NCI-H2107 treated with DMSO at 0.1 percent for 48 hours (cell line): Measurements from ENCODE around the gene THBD.
"Not testable (repeated sequence)": the region's sequence is repeated elsewhere in the genome, so short reads cannot be mapped to it uniquely, and the experiment has no call there.

ENCODE experiments used
- DNase-seq: peaks from one replicate; lab custom pipeline; 2025; ENCODE audit not compliant: unreplicated experiment; lab: John Stamatoyannopoulos, UW

The THBD gene

DNA sequence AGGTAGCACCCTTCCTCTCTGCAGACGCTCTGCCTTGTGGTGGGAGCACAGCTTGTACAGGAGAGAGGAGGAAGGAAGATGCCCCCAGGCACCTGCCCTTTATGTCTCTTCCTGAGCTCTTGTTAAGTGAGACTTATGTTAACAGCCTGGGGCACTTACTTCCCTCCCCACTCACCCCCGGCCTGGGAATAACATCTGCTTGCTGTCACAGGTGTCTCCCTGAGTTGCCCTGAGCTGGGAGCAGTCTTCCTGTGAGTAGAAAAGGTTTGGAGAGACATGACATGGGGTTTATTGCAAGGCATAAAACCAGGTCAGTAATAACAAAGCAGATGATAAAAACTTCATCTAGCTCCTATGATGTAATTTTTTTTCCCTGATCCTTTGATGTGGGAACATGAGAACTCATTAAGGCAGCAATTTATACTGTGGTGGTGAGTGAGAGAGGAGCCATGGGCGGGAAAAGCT is 12.4 kb downstream of the THBD start:
- no peak for DNase-seq

DNA sequence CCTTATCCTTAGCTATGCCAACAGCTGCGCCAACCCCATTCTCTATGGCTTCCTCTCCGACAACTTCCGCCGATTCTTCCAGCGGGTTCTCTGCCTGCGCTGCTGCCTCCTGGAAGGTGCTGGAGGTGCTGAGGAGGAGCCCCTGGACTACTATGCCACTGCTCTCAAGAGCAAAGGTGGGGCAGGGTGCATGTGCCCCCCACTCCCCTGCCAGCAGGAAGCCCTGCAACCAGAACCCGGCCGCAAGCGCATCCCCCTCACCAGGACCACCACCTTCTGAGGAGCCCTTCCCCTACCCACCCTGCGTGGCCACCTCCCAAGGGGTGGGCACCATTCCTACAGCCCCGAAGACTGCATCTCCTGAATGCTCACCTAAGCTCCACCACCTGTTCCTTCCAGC is 13.1 kb downstream of the THBD start:
- DNase-seq = no peak

DNA sequence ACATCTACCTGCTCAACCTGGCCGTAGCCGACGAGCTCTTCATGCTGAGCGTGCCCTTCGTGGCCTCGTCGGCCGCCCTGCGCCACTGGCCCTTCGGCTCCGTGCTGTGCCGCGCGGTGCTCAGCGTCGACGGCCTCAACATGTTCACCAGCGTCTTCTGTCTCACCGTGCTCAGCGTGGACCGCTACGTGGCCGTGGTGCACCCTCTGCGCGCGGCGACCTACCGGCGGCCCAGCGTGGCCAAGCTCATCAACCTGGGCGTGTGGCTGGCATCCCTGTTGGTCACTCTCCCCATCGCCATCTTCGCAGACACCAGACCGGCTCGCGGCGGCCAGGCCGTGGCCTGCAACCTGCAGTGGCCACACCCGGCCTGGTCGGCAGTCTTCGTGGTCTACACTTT is 13.7 kb downstream of the THBD start:
- DNase-seq = no peak

DNA sequence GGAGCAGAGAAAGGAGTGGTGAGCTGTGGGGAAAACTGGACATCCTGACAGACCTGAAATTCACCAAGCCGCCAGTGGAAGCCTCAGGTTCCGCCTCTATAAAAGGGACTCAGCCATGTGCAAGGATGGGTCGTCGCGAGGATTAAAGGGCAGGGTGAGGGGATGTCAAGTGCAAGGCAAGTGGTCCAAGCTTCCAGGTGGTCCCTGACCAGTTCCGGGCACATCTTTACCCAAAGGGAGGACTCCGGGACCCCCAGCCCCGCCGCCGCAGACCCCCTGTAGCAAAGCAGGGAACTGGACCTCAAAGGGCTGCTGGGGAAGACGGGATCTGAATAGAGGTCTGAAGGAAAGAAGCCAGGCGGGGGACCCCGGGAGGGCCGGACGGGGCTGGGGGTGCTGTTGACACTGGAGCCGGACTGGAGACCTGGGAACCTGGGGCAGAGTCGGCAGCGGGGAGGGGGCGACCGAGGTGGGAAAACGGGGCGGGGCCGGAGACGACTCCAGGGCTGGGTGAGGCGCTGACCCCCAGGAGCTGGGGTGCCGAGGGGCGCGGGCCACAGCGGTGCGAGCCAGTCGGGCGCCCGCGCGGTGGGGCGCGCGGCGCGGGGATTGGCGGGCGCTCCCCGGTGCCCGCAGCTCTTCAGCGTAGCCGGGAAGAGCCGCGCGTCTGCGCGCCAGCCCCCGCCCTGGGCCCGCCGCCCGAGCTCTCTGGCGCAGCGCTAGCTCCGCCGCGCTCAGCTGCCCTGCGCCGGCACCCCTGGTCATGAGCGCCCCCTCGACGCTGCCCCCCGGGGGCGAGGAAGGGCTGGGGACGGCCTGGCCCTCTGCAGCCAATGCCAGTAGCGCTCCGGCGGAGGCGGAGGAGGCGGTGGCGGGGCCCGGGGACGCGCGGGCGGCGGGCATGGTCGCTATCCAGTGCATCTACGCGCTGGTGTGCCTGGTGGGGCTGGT is 14.5 kb downstream of the THBD start, which contains the start of gene SSTR4:
SSTR4 (plus strand) TSS at position 592 of the 951 bp plus-strand sequence; CDS start at position 764, 172 bp downstream.
- DNase-seq = no peak

DNA sequence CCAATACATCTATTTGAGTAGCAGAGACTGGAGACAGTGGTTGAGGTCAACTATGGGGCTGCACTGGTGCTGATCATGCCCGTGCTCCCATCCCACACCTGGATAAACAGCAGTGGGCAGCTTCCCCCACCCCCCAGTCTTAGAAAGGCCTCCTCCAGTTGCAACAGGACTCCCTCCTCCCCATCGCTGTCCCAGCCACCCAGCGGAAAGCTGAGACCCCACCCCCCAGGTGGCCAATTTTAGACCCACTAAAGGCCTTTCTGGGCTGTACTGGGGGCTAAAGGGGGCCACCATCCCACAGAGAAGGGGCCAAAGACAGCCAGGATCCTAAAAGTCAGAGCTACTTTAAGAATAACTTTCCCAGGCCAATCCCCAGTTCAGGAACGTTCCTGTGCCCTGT is 15.6 kb downstream of the THBD start:
- DNase-seq = no peak

DNA sequence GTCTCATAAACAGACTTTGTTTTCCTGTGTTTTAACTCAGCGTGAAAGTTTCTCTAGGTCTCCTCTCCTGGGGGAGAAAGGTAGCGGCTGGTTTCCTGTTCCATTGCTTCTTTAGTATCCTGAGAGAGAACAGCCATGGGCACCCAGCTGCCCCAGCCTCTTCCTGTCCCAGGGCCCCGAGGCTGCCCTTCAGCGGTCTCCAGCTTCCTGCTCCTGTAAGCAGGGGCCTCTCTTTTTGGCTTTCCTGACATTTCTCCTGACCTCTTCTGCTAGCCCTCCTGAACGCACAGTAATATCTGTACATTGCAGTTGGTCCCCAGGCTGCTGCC is 16.8 kb downstream of the THBD start:
- no peak for DNase-seq

DNA sequence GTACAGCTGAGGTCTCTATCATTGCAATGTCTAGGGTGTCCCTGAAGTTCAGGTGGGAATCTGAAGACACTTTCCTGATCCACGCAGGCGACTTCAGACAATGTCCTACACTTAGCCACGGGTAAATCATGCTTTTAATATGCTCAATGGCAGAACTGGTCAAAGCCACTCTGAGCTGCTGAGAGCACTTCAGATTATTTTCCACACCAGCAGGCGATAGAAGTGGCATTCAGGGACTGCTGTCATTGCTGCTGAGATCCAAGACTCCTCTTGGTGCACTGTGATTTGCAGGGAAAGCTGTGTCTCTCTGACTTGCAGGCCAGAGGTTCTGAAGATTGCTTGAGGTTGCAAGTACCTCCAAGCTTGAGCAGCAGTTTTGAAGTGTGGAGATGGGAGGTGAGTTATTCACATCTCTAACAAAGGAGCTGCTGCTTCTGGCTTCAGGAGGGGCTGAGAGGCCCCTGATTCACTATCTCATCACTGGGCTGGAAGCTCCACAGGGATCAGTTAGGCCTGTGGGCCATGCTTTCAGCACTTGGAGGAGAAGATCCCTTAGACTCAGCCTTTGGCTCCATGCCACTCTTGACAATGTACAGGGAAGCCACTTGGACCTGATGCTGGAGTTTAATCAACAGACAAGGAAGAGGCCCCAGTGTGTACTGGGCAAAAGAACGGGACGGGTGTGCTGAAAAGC is 17.3 kb downstream of the THBD start:
- DNase-seq = no peak

DNA sequence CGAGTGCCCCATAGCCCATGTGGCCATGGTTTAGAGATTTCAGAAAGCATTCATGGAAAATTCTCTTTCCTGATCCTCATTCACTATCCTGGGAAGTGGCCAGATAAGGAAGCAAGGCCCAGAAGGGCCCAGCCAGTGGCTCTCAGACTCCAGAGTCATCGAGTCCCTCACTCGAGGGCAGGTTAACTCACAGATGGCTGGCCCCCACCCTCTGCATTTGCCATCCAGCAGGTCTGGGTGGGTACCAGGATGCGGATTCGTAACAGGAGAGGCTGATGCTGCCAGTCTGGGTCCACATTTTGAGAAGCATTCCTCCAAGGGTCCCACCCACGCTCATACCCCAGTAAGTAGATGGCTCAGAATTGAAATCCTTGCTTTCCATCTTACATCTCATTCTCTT is 18.1 kb downstream of the THBD start:
- no peak for DNase-seq

DNA sequence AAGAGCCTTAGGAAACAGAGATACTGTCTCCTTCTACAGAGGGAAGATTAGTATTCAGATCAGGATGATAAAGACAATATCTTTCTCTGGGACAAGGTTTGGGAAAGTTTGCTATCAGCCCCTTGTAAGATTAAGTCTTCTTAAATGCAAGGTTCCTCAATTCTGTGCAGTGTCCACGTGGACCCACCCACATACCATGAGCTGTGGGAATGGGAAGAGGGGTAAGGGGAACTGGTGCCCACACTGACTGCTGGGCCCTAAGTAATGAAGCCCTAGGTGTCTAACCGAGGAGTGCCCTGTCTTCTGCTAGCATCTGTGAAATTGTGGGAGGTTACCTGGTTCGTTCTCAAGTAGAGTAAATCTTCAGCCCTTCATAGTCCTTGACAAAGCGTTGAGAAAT is 20.1 kb downstream of the THBD start:
- DNase-seq = no peak

DNA sequence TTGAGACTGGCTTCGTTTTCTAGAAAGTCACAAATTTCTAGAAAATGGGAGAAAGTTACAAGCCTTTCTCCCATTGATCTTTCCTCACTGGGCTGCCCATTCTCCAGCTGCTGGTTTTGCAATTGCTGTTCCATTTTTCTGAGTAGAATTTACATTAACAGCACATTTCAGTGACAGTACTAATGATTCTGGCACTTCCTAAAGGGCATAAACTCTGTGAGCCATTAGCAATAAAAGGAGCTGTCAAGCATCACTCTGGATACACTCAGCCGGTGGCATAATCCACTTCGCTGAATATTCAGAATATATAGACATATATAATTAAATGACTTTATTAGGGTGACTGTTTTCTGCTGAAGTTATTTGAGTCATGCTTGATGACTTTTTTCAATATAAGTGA is 21.1 kb downstream of the THBD start:
- no peak for DNase-seq

DNA sequence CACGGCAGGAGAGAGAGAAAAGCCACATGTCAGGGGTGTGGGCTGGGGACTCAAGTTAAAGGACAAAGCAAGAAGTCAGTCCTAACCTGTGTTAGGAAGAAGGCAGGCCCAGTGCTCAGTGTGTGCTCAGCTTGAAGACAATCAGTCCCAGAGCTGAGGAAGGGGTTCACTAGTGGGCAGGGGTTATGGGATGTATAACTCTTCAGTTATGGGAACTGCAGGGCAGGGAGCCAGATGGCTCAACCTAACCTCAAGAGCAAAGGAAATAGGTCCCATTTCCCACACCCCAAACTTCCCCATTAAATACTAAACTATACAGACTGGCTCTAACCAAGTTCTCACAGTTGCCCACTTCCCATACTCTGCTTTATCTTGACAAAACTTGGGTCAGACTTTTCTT is 21.8 kb downstream of the THBD start:
- DNase-seq = no peak

DNA sequence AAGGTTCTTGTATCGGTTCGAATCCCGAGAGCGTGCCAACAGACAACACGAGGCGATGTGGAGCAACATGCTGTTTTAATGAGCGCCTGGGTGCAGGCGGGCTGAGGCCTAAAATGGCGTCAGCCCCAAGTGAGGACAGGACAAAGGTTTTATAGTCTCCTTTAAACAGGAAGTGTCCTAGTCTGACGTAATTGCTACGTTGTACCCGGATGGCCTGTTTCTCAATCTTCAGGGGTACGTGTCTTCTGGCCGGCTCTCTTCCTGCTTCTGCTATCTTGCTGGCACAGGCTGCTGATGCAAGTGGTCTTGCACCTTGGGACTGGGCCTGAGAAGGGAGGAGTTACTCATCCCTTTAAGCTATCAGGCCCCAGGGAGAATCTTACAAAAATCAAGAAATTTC is 24.0 kb downstream of the THBD start:
- not testable (repeated sequence) for DNase-seq

DNA sequence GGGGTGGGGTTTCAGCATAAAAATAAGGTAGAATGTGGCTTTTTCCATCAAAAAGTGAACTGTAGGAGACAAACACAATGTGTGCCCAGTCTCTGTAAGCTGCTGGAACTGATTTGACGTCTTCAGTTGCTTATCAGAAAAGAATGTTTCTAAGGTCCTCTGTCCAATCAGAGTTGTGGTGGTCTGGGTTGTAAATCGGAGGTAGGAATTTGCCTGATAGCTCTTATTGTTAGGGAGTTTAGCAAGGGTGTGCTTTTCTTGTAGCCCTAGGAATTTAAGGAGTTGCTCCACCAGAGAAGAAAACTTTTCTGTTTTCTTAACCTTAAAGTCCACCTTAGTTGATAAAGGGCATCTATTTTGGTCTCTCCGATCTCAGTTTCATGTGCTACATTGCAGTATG is 24.8 kb downstream of the THBD start:
- no peak for DNase-seq

DNA sequence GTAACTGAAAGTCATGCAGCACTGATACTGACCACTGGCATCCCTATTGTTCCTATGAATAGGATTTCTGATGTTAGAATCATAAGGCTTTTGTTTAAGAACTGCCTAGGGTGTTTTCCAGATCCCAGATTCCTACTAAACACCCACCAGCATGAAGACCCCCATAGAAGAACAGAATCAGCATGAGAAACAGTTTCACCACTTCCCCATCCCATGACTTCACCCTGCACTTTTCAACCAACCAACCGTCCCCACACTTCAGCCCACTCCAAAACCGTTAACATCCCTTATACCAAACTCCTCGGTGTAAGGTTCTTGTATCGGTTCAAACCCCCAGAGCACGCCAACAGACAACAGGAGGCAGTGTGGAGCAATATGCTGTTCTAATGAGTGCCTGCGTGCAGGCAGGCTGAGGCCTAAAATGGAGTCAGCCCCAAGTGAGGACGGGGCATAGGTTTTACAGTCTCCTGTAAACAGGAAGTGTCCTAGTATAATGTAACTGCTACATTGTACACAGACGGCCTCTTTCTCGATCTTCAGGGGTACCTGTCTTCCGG is 25.8 kb downstream of the THBD start:
- no peak for DNase-seq

DNA sequence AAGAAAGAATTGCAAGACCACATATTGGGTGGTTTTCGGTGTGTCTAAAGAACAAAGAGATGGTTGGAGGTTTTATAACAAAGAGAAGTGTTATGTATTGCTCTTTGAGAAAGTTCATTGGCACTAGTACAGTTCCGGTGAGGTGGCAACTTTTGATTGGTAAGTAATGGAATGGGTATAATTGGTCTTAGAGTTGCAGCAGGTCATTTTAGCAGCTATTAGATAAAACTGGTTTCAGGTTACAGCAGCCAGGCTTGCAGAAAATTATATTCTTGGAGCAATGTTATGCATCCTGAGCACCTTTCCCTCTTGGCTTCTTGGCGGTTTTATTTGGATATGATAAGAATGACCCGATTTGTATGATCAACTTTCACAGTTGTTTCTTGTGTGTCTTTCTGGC is 26.6 kb downstream of the THBD start:
- no peak for DNase-seq

DNA sequence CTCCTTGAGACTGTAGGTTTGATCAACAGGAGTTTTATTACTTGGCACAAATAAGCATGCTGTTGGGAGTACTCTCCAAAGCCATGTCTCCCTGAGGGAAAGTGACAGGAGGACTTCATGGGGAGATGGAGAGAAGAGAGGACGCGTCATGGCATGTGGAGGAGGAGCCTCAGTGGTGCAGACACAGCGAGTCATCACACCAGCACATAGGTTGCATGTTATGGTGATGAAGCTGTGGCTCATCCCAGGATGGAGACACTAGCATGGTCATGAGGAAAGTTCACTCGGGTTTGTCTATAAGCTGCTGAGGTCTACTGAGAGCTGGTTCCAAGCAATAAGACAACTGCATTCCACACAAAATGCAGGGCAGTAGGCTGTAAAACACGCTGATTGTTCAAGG is 27.5 kb downstream of the THBD start:
- DNase-seq = no peak

DNA sequence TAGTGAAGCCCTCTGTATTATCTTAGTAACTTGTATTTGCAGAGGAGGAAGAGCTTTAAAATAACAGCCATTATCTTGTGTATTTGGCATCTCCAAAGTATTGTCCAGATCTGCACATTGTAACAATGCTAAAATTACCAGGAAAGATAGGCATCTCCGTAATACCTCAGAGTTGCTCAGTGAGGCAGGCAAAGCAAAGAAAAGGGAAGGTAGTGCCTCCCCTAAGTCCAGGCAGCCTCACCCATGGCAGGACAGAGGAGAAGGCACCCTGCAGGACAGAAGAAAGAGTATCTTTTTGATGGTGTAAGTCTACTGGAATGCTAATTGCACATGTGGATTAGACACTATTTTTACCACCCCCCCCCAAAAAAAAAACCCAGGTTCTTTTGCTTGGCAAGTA is 27.9 kb downstream of the THBD start:
- no peak for DNase-seq

DNA sequence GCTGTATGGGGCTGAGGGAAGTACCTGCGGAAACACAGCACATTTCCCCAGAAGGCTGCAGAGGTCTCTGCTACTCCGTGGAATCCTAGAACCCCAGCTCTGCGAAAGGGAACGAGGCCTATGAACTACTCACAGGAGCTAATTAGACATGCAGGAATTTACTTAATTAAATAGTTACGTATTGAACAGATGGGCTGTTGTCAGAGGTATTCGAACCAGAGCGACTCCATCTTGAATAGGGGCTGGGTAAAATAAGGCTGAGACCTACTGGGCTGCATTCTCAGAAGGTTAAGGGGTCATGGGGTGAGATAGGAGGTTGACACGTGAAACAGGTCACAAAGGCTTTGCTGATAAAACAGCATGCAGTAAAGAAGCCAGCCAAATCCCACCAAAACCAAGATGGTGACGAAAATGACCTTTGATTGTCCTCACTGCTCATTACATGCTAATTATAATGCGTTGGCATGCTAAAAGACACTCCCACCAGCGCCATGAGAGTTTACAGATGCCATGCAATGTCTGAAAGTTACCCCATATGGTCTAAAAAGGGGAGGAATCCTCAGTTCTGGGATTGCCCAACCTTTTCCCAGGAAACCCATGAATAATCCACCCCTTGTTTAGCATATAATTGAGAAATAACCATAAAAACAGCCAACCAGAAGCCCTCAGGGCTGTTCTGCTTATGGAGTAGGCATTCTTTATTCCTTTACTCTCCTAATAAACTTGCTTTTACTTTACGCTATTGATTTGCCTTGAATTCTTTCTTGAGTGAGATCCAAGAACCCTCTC is 29.0 kb downstream of the THBD start:
- DNase-seq = no peak

DNA sequence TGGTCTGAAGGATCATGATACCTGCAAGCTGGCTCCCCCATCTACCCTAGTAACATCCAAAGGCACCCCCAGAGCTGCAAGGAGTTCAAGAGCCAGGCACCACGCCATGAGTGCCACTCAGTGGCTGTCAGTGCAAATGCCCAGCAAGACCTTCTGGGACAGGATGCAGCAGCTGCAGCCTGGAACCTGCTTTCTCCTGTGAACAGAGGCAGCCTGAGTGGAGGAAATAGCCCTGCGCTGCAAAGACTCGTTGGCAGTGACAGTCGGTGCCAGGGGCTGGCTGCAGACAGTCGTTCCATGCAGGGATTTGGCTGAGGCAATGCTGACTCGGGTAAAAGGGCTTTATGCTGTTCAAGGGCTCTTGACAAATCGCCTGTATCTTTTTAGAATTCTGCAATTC is 30.1 kb downstream of the THBD start:
- no peak for DNase-seq

DNA sequence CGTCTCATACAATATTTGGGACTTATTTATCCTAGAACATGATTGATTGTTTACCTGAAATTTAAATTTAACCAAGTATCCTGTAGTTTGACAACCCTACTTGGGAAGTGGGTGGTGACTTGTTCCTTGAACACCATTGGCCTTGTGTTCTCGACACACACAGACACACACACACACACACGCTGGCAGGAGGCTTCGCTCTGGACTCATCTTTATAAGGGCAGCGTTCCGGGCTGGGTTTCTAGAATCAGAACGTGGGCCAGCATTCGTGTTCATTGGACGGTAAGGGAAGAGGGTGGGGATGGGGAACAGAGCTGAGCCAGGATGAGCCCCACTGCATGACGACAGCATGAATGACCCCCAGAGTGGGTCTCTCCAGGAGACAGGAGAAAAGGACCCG is 30.5 kb downstream of the THBD start:
- DNase-seq = no peak

DNA sequence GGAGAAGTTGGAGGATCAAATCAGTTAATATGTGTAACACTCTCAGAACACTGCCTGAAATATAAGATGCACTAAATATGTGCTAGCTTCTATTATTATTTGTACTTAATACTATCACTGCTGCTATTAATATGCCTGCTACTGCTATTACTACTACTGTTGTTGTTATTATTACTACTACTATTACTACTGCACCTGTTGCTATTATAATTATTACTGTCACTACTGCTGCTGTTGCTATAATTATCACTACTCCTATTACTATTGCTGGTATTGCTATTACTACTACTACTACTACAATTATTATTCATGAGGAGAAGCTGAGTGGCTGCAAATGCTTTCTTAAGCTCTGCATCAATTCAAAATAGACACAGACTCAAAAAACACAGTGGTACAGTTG is 31.0 kb downstream of the THBD start:
- DNase-seq = no peak
